Spleen (tissue), 7 donors: ENCODE measurements around the gene PRKCE.

ENCODE experiments used
- CTCF ChIP-seq, 11 experiments: fragments of 200-600 bp in 7 of 11; fragments of 450-650 bp in 4 of 11; sonication (generic) in 4 of 11; IDR thresholded peaks in 8 of 11; conservative IDR thresholded peaks in 3 of 11; 1 replicate in 7 of 11; 2 replicates in 4 of 11; pipeline versions ENCODE4 v1.4.0 to v1.8.0; 2016 to 2021; ENCODE audit warnings: antibody characterized with exemption in 11 of 11, inconsistent platforms in 4 of 11, mild to moderate bottlenecking in 1 of 11
- POLR2A ChIP-seq, 3 donors: fragments of 450-650 bp; IDR thresholded peaks; one replicate each; pipeline ENCODE4 v1.5.1; 2017; ENCODE audit warnings: antibody characterized with exemption in 3 of 3, mild to moderate bottlenecking in 1 of 3
- POLR2AphosphoS5 ChIP-seq, 3 donors: sonication (generic); formaldehyde crosslinking; IDR thresholded peaks; one replicate each; pipeline ENCODE4 v1.5.1; 2017; ENCODE audit warnings: antibody characterized with exemption in 3 of 3
- donor health status: DM: no; HTN: no; CAD: no; lungs with moderate emphysema.
- donor health status: DM: no; HTN: no; CAD: no.
- donor health status: DM: no; HTN: no; CAD: no.

GRCh38 chr2:45820048-45820447, 168.6 kb downstream of the PRKCE start:
- TF ChIP-seq CTCF (IDR thresholded peaks at IDR 0.05 in 8 of 11, conservative IDR thresholded peaks at IDR 0.05 in 3 of 11) (no peak), POLR2AphosphoS5 (IDR thresholded peaks at IDR 0.05) (no peak), POLR2A (IDR thresholded peaks at IDR 0.05) (no peak)
